GF-D8 (cell line): ENCODE measurements around the gene PPM1A.

Experiments used
- DNase-seq: peaks from one replicate; lab custom pipeline; 2025; lab: John Stamatoyannopoulos, UW

The PPM1A gene

GRCh38 chr14:60227291-60227690, 21.7 kb upstream of the PPM1A start:
- no peak for DNase-seq

- no peak for DNase-seq
Observed at GRCh38 chr14:60229614-60230013, 19.4 kb upstream of the PPM1A start.

GRCh38 chr14:60232185-60232584, 16.8 kb upstream of the PPM1A start:
- no peak for DNase-seq

- DNase-seq = no peak
Observed at GRCh38 chr14:60233251-60233650, 15.8 kb upstream of the PPM1A start.

- no peak for DNase-seq
Observed at GRCh38 chr14:60233891-60234290, 15.1 kb upstream of the PPM1A start.

- DNase-seq = no peak
Observed at GRCh38 chr14:60235440-60235839, 13.6 kb upstream of the PPM1A start.

- no peak for DNase-seq
Observed at GRCh38 chr14:60238955-60239354, 10.1 kb upstream of the PPM1A start.

GRCh38 chr14:60240139-60240856, 8.7 kb upstream of the PPM1A start:
- no peak for DNase-seq

- no peak for DNase-seq
Observed at GRCh38 chr14:60241091-60241490, 7.9 kb upstream of the PPM1A start.

GRCh38 chr14:60242429-60242828, 6.6 kb upstream of the PPM1A start:
- DNase-seq = peak; percentile 33

- no peak for DNase-seq
Observed at GRCh38 chr14:60245380-60246177, 3.4 kb upstream of the PPM1A start.

GRCh38 chr14:60247994-60248696, 876 bp upstream of the PPM1A start:
- peak; percentile 86 for DNase-seq

- DNase-seq = peak; percentile 50
Observed at GRCh38 chr14:60249321-60250256, 568 bp downstream of the PPM1A start.

GRCh38 chr14:60250257-60251035, 1.4 kb downstream of the PPM1A start:
- DNase-seq = no peak

- no peak for DNase-seq
Observed at GRCh38 chr14:60251877-60252276, 2.9 kb downstream of the PPM1A start.

- no peak for DNase-seq
Observed at GRCh38 chr14:60252630-60253029, 3.6 kb downstream of the PPM1A start.

GRCh38 chr14:60253649-60254048, 4.6 kb downstream of the PPM1A start:
- no peak for DNase-seq

GRCh38 chr14:60254176-60254575, 5.2 kb downstream of the PPM1A start:
- DNase-seq = no peak

GRCh38 chr14:60257865-60258264, 8.8 kb downstream of the PPM1A start:
- no peak for DNase-seq

GRCh38 chr14:60265163-60265562, 16.1 kb downstream of the PPM1A start:
- no peak for DNase-seq
